WTC11 (cell line): Measurements from ENCODE around the gene KLHL29.

ENCODE experiments used
- CTCF ChIP-seq: fragments of 200-600 bp; IDR thresholded peaks from 2 replicates; pipeline ENCODE4 v1.8.0; 2022; ENCODE audit warnings: antibody characterized with exemption
- TEAD4 ChIP-seq: sonication (generic); formaldehyde crosslinking; IDR thresholded peaks from 2 replicates; pipeline ENCODE4 v1.8.0; 2022; ENCODE audit warnings: mild to moderate bottlenecking, missing genetic modification reagents
- ZNF263 ChIP-seq: sonication (generic); formaldehyde crosslinking; IDR thresholded peaks from 2 replicates; pipeline ENCODE4 v1.8.1; 2022; ENCODE audit warnings: low read depth, mild to moderate bottlenecking, moderate library complexity, missing genetic modification reagents

DNA sequence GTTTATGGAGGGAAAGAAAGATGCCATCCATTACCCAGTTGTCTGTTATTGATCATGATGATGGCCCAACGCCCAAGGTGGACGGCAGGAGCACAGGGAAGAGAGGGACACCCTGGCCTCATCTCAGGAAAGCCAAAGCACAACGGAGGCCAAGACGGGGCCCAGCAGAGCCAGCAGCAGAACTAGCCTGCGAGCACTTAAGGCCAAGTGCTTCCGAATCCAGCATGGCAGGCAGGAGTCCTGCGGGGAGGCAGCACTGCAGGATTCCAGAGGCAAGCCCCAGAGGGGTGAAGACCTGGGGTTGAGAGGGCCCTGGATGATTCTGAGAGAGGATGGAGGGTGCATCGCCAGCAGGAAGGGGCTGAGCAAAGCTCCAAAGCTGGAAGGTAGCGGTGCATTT is 28.3 kb upstream of the KLHL29 start:
- TF ChIP-seq CTCF (no peak), ZNF263 (no peak), TEAD4 (CRISPR knock-in tag) (no peak)
